IMR-90 (cell line): ENCODE data around the gene NRP1. TPM values are rescaled to one million over a fixed set of nuclear protein-coding genes. Genes with fewer than 3 reads are reported as not detected.

Experiments
- ATAC-seq: fragments of 200-7000 bp; cut with Tn5 transposase; 2 replicates; pipeline ENCODE4 v1.9.1; 2020; ENCODE audit warnings: low read depth, mild to moderate bottlenecking, moderate library complexity
- BruUV-seq: library from RNA; stranded (reverse); fragments of 400-500 nt; replicated peaks from 2 replicates; lab custom pipeline; 2021; lab: Mats Ljungman, UMichigan
- CTCF ChIA-PET: fragments of 300-600 bp; formaldehyde crosslinking; extraction: SDS; loops from one replicate; lab custom pipeline; 2021; ENCODE audit warnings: antibody characterized with exemption; lab: Yijun Ruan, JAX
- POLR2A ChIA-PET: fragments of 300-600 bp; sonication (Branson Sonifier 250); formaldehyde crosslinking; loops from one replicate; lab custom pipeline; 2022; ENCODE audit warnings: antibody characterized with exemption; ENCODE audit not compliant: unreplicated experiment; lab: Charles Lee
- DNase-seq: peaks from one replicate; pipeline ENCODE4 v3.0.0; 2013
- H2AFZ ChIP-seq: replicated peaks from 2 replicates; pipeline ENCODE3; 2013; ENCODE audit warnings: low read length, mild to moderate bottlenecking; ENCODE audit not compliant: poor library complexity
- H2AK5ac ChIP-seq: 2 replicates; pipeline ENCODE4 v1.6.1; 2013; ENCODE audit warnings: low read depth, low read length, inconsistent platforms
- H2AK9ac ChIP-seq: replicated peaks from 2 replicates; pipeline ENCODE3; 2013; ENCODE audit warnings: mild to moderate bottlenecking, low read depth, low read length, moderate library complexity; ENCODE audit not compliant: poor library complexity
- H2BK120ac ChIP-seq: 2 replicates; pipeline ENCODE4 v1.6.1; 2013; ENCODE audit warnings: low read depth, low read length, inconsistent platforms
- H2BK15ac ChIP-seq: 3 replicates; pipeline ENCODE4 v1.6.1; 2013; ENCODE audit warnings: low read depth, low read length, inconsistent platforms
- H2BK20ac ChIP-seq: 2 replicates; pipeline ENCODE4 v1.6.1; 2013; ENCODE audit warnings: low read depth, mild to moderate bottlenecking, inconsistent platforms, low read length, moderate library complexity
- H2BK5ac ChIP-seq: 2 replicates; pipeline ENCODE4 v1.6.1; 2013; ENCODE audit warnings: mild to moderate bottlenecking, low read depth, low read length, inconsistent platforms; ENCODE audit not compliant: poor library complexity, severe bottlenecking
- H3K14ac ChIP-seq: replicated peaks from 2 replicates; pipeline ENCODE4 v1.6.1; 2013; ENCODE audit warnings: low read depth, low read length, inconsistent platforms
- H3K18ac ChIP-seq: 2 replicates; pipeline ENCODE4 v1.6.1; 2013; ENCODE audit warnings: low read depth, low read length, control low read depth
- H3K23ac ChIP-seq: 2 replicates; pipeline ENCODE4 v1.6.1; 2013; ENCODE audit warnings: low read depth, low read length, inconsistent platforms
- H3K27ac ChIP-seq: 2 replicates; pipeline ENCODE4 v1.5.1; 2013; ENCODE audit warnings: mild to moderate bottlenecking, control low read depth, low read length; ENCODE audit not compliant: insufficient read depth
- H3K27me3 ChIP-seq: 2 replicates; pipeline ENCODE4 v1.6.1; 2013; ENCODE audit warnings: low read length; ENCODE audit not compliant: control insufficient read depth, insufficient read depth
- H3K36me3 ChIP-seq: 2 replicates; pipeline ENCODE4 v1.6.1; 2013; ENCODE audit warnings: low read length, mixed read lengths; ENCODE audit not compliant: control insufficient read depth, insufficient read depth
- H3K4ac ChIP-seq: 2 replicates; pipeline ENCODE4 v1.6.1; 2013; ENCODE audit warnings: low read depth, low read length, inconsistent platforms
- H3K4me1 ChIP-seq: 2 replicates; pipeline ENCODE4 v1.6.1; 2013; ENCODE audit warnings: low read length, mixed read lengths; ENCODE audit not compliant: control insufficient read depth, insufficient read depth
- H3K4me2 ChIP-seq: 2 replicates; pipeline ENCODE4 v1.6.1; 2013; ENCODE audit warnings: low read depth, mild to moderate bottlenecking, control low read depth, low read length, moderate library complexity
- H3K4me3 ChIP-seq: 2 replicates; pipeline ENCODE4 v1.5.1; 2013; ENCODE audit warnings: low read depth, mild to moderate bottlenecking, control low read depth, low read length, moderate library complexity; ENCODE audit not compliant: insufficient read depth
- H3K56ac ChIP-seq: 2 replicates; pipeline ENCODE4 v1.6.1; 2013; ENCODE audit warnings: low read length, inconsistent platforms; ENCODE audit not compliant: insufficient read depth; ENCODE audit errors: extremely low read depth
- H3K79me1 ChIP-seq, 2 experiments: 2 replicates each; pipeline ENCODE4 v1.6.1; 2013; ENCODE audit warnings: low read length in 2 of 2, inconsistent platforms in 1 of 2, low read depth in 1 of 2
- H3K9ac ChIP-seq: 2 replicates; pipeline ENCODE4 v1.6.1; 2013; ENCODE audit warnings: low read depth, low read length, control low read depth
- H3K9me1 ChIP-seq: 2 replicates; pipeline ENCODE4 v1.6.1; 2013; ENCODE audit warnings: low read length, inconsistent platforms; ENCODE audit not compliant: insufficient read depth
- H3K9me3 ChIP-seq: 2 replicates; pipeline ENCODE4 v1.6.1; 2013; ENCODE audit warnings: low read length; ENCODE audit not compliant: control insufficient read depth, insufficient read depth
- H4K20me1 ChIP-seq: 2 replicates; pipeline ENCODE4 v1.6.1; 2013; ENCODE audit warnings: low read length, inconsistent platforms; ENCODE audit not compliant: insufficient read depth
- H4K5ac ChIP-seq: 2 replicates; pipeline ENCODE4 v1.6.1; 2013; ENCODE audit warnings: mild to moderate bottlenecking, low read depth, low read length, control low read depth
- H4K8ac ChIP-seq, 2 experiments: 2 replicates each; pipeline ENCODE4 v1.6.1; 2013; ENCODE audit warnings: low read depth in 2 of 2, low read length in 2 of 2, control low read depth in 1 of 2, inconsistent platforms in 1 of 2
- H4K91ac ChIP-seq: 2 replicates; pipeline ENCODE4 v1.6.1; 2013; ENCODE audit warnings: low read depth, low read length, inconsistent platforms; ENCODE audit not compliant: insufficient read depth
- BHLHE40 ChIP-seq: fragments of 150-350 bp; IDR thresholded peaks from 2 replicates; pipeline ENCODE4 v1.6.1; 2016; ENCODE audit warnings: mild to moderate bottlenecking, low read depth, low read length
- CEBPB ChIP-seq: IDR thresholded peaks from 2 replicates; pipeline ENCODE4 v1.6.1; 2012; ENCODE audit warnings: low read depth, low read length, improper control_type of control experiment
- CHD1 ChIP-seq: IDR thresholded peaks from 2 replicates; pipeline ENCODE4 v1.6.1; 2012; ENCODE audit warnings: low read depth, low read length, improper control_type of control experiment
- CTCF ChIP-seq: conservative IDR thresholded peaks from 2 replicates; pipeline ENCODE4 v1.5.1; 2012; ENCODE audit warnings: mild to moderate bottlenecking, low read depth, low read length, improper control_type of control experiment
- ELK1 ChIP-seq: fragments of 150-350 bp; IDR thresholded peaks from 2 replicates; pipeline ENCODE4 v1.6.1; 2016; ENCODE audit warnings: low read depth, mild to moderate bottlenecking, low read length, moderate library complexity, borderline replicate concordance
- FOS ChIP-seq: fragments of 150-350 bp; IDR thresholded peaks from 2 replicates; pipeline ENCODE4 v1.6.1; 2016; ENCODE audit warnings: low read depth, low read length
- MAFK ChIP-seq: IDR thresholded peaks from 2 replicates; pipeline ENCODE4 v1.6.1; 2012; ENCODE audit warnings: low read depth, low read length, improper control_type of control experiment
- MAZ ChIP-seq: IDR thresholded peaks from 2 replicates; pipeline ENCODE4 v1.6.1; 2012; ENCODE audit warnings: low read depth, mild to moderate bottlenecking, low read length, improper control_type of control experiment, moderate library complexity, borderline replicate concordance
- MXI1 ChIP-seq: IDR thresholded peaks from 2 replicates; pipeline ENCODE4 v1.6.1; 2012; ENCODE audit warnings: low read depth, mild to moderate bottlenecking, low read length, moderate library complexity, borderline replicate concordance
- NFE2L2 ChIP-seq: fragments of 150-350 bp; IDR thresholded peaks from 2 replicates; pipeline ENCODE4 v1.6.1; 2016; ENCODE audit warnings: low read depth, mild to moderate bottlenecking, low read length
- POLR2A ChIP-seq: IDR thresholded peaks from 2 replicates; pipeline ENCODE4 v1.6.1; 2012; ENCODE audit warnings: mild to moderate bottlenecking, low read depth, low read length
- RAD21 ChIP-seq: IDR thresholded peaks from 2 replicates; pipeline ENCODE4 v1.6.1; 2012; ENCODE audit warnings: low read length, improper control_type of control experiment
- RCOR1 ChIP-seq: IDR thresholded peaks from 2 replicates; pipeline ENCODE4 v1.6.1; 2012; ENCODE audit warnings: mild to moderate bottlenecking, low read length, improper control_type of control experiment; ENCODE audit not compliant: insufficient replicate concordance
- RFX5 ChIP-seq: IDR thresholded peaks from 2 replicates; pipeline ENCODE4 v1.8.0; 2012; ENCODE audit warnings: low read depth, mild to moderate bottlenecking, low read length, moderate library complexity
- SMC3 ChIP-seq: fragments of 150-350 bp; IDR thresholded peaks from 2 replicates; pipeline ENCODE4 v1.6.1; 2016; ENCODE audit warnings: low read depth, mild to moderate bottlenecking, antibody characterized with exemption, low read length, moderate library complexity
- WGBS, 2 experiments: methylation state at CpG; one replicate each; pipeline versions ENCODE4 v1.1.5 to v1.1.7; 2013; ENCODE audit warnings: missing lambda C conversion rate in 2 of 2; ENCODE audit not compliant: insufficient read length in 1 of 2; ENCODE audit errors: extremely low coverage in 2 of 2; 5-methylcytosine and 5-hydroxymethylcytosine counted together
- dilution Hi-C: fragments of 300-500 bp; cut with HindIII; formaldehyde crosslinking; loops from one replicate; pipeline ENCODE4 v1.14.3; 2018; ENCODE audit warnings: low sequenced_read_pairs; ENCODE audit not compliant: unreplicated experiment
- in situ Hi-C: fragments of 300-500 bp; cut with MboI; formaldehyde crosslinking; loops from 3 replicates; pipeline ENCODE4 v1.14.3; 2019; ENCODE audit warnings: low sequenced_read_pairs, inconsistent platforms, mixed read lengths
- intact Hi-C: fragments of 100-400 bp; cut with micrococcal nuclease; formaldehyde crosslinking; loops from 2 replicates; pipeline ENCODE4 v1.10.0; 2022
- polyA plus RNA-seq, 3 experiments: library from polyadenylated mRNA; depleted of rRNA; stranded (reverse); fragments of >200 nt; gene quantifications; 2 replicates each; pipeline ENCODE4 v1.2.3, GENCODE V29; 2012; ENCODE audit warnings: low replicate concordance in 1 of 3
- total RNA-seq: library from RNA; depleted of rRNA; stranded (reverse); fragments of >200 nt; gene quantifications from 2 replicates; pipeline ENCODE4 v1.2.3, GENCODE V29; 2012
- TF ChIP-seq, protein P1 (sequence below): fragments of 150-350 bp; IDR thresholded peaks from 2 replicates; pipeline ENCODE4 v1.6.1; 2017; ENCODE audit warnings: mild to moderate bottlenecking, antibody characterized with exemption, low read length, low read depth

Gene NRP1
- total and polyA plus RNA-seq, 2 of the 4 experiments (the other 2 are of a cell fraction), result 108 to 227 TPM

GRCh38 chr10:33139181-33139646 is 195.3 kb downstream of the NRP1 start:
- Histone ChIP-seq H3K4ac (no peak overlapping the region), H4K91ac (peak overlapping the region; percentile 23; the same call in 1 of the 2 replicates), H3K9me3 (no peaks in the 10 kb centered on the region), H3K23ac (no peak overlapping the region), H3K79me1 (no peaks in the 10 kb centered on the region), H3K9ac (no peak overlapping the region), H4K20me1 (no peaks in the 10 kb centered on the region), H2BK120ac (no peak overlapping the region), H2AK9ac (no peak overlapping the region), H2AK5ac (peak overlapping the region; percentile 69; the same call in 1 of the 2 replicates), H3K36me3 (no peaks in the 10 kb centered on the region), H3K56ac (no peak overlapping the region), H2BK5ac (no peak overlapping the region), H3K18ac (no peak overlapping the region; the same call in 1 of the 2 replicates), H3K4me2 (no peak overlapping the region), H2BK20ac (no peak overlapping the region), H4K8ac (no peak overlapping the region), H2BK15ac (no peak overlapping the region), H3K4me1 (peaks cover 26% of the 10 kb centered on the region), H3K27me3 (no peaks in the 10 kb centered on the region), H3K4me3 (no peak overlapping the region), H3K27ac (no peak overlapping the region), H3K9me1 (peaks cover 16% of the 10 kb centered on the region), H2AFZ (no peak overlapping the region), H4K5ac (no peak overlapping the region), H3K14ac (no peak overlapping the region)
- intact Hi-C loops, result no loop called here
- 82% methylated on average over 7 of the region's 12 CpGs; no CpG with 5 or more reads in 1 of the 2 experiments for WGBS, 2 experiments
- ATAC-seq, result no peak
- POLR2A ChIA-PET, result no interaction called here
- TF ChIP-seq, protein P1, sequence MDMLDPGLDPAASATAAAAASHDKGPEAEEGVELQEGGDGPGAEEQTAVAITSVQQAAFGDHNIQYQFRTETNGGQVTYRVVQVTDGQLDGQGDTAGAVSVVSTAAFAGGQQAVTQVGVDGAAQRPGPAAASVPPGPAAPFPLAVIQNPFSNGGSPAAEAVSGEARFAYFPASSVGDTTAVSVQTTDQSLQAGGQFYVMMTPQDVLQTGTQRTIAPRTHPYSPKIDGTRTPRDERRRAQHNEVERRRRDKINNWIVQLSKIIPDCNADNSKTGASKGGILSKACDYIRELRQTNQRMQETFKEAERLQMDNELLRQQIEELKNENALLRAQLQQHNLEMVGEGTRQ, result no peak
- no peak for TF ChIP-seq RAD21
- TF ChIP-seq BHLHE40, result no peak
- TF ChIP-seq FOS, result no peak
- no peak for TF ChIP-seq ELK1
- no peak for TF ChIP-seq MXI1
- no peak for TF ChIP-seq CHD1
- TF ChIP-seq RFX5, result no peak
- no peak for TF ChIP-seq CEBPB
- TF ChIP-seq SMC3, result no peak
- no peak for TF ChIP-seq CTCF
- no peak for TF ChIP-seq POLR2A
- TF ChIP-seq NFE2L2, result no peak
- no peak for TF ChIP-seq MAFK
- no peak for TF ChIP-seq RCOR1
- TF ChIP-seq MAZ, result no peak
- CTCF ChIA-PET, result interaction anchor here (0.7 kb wide), 1 partner anchor 185 kb away, joined by 5 read pairs; no protein-coding TSS in a partner anchor
- dilution Hi-C loops, result no loop called here
- in situ Hi-C loops, result no loop called here
- DNase-seq, result no peak
- no TSS peak for BruUV-seq
